Cortex of kidney (tissue), 1 donor: Measurements from ENCODE around the gene EEF2K.
"Not testable (repeated sequence)": the region's sequence is repeated elsewhere in the genome, so short reads cannot be mapped to it uniquely, and the experiment has no call there.

Source experiments
- DNase-seq: peaks from one replicate; lab custom pipeline; 2025; lab: John Stamatoyannopoulos, UW

The EEF2K gene

GRCh38 chr16:22190081-22190775 is 15.8 kb upstream of the EEF2K start:
- DNase-seq, result peak; percentile 49

GRCh38 chr16:22190776-22191531 is 15.1 kb upstream of the EEF2K start:
- DNase-seq, result no peak

GRCh38 chr16:22191532-22192260 is 14.4 kb upstream of the EEF2K start:
- no peak for DNase-seq

- DNase-seq, result no peak
These were observed 13.6 kb upstream of the EEF2K start for GRCh38 chr16:22192261-22193062.

GRCh38 chr16:22193063-22193411 is 13.0 kb upstream of the EEF2K start:
- no peak for DNase-seq

- no peak for DNase-seq
These were observed 11.2 kb upstream of the EEF2K start for GRCh38 chr16:22194707-22195444.

GRCh38 chr16:22195445-22195694 is 10.7 kb upstream of the EEF2K start:
- DNase-seq, result no peak

GRCh38 chr16:22195695-22196558 is 10.2 kb upstream of the EEF2K start:
- DNase-seq, result no peak

GRCh38 chr16:22196559-22197168 is 9.4 kb upstream of the EEF2K start:
- DNase-seq, result not testable (repeated sequence)

- DNase-seq, result no peak
These were observed 7.4 kb upstream of the EEF2K start for GRCh38 chr16:22198547-22199293.

- DNase-seq, result no peak
These were observed 3.8 kb upstream of the EEF2K start for GRCh38 chr16:22202261-22202637.

GRCh38 chr16:22203091-22203490 is 3.0 kb upstream of the EEF2K start:
- no peak for DNase-seq

GRCh38 chr16:22204091-22204655 is 1.9 kb upstream of the EEF2K start:
- DNase-seq, result no peak

GRCh38 chr16:22205577-22206012 is 483 bp upstream of the EEF2K start:
- DNase-seq, result no peak

- DNase-seq, result no peak
These were observed 1.0 kb downstream of the EEF2K start for GRCh38 chr16:22206842-22207714.

- DNase-seq, result no peak
These were observed 1.8 kb downstream of the EEF2K start for GRCh38 chr16:22207715-22208360.

- no peak for DNase-seq
These were observed 4.2 kb downstream of the EEF2K start for GRCh38 chr16:22210285-22210684.

GRCh38 chr16:22210854-22211253 is 4.8 kb downstream of the EEF2K start:
- DNase-seq, result no peak
